PC-3 (cell line): ENCODE measurements around the gene TNS3. TPM values are rescaled to one million over a fixed set of nuclear protein-coding genes. Genes with fewer than 3 reads are reported as not detected.

Experiments
- ATAC-seq: fragments of 200-7000 bp; cut with Tn5 transposase; 2 replicates; pipeline ENCODE4 v1.9.1; 2020; ENCODE audit warnings: mild to moderate bottlenecking, moderate library complexity
- BruUV-seq: library from RNA; stranded (reverse); fragments of 400-500 nt; replicated peaks from 2 replicates; lab custom pipeline; 2021; lab: Mats Ljungman, UMichigan
- CTCF ChIA-PET: fragments of 300-600 bp; sonication (Branson Sonifier 250); formaldehyde crosslinking; loops from one replicate; lab custom pipeline; 2022; ENCODE audit warnings: antibody characterized with exemption; lab: Charles Lee
- POLR2A ChIA-PET: fragments of 300-600 bp; sonication (Branson Sonifier 250); formaldehyde crosslinking; loops from one replicate; lab custom pipeline; 2022; ENCODE audit warnings: antibody characterized with exemption; ENCODE audit not compliant: unreplicated experiment; lab: Charles Lee
- DNase-seq: peaks from one replicate; pipeline ENCODE4 v3.0.0-alpha.2; 2015
- H2AFZ ChIP-seq: fragments of 300-600 bp; sonication (generic); 2 replicates; pipeline ENCODE4 v1.6.0; 2016; ENCODE audit warnings: antibody characterized with exemption, low read length
- H3F3A ChIP-seq: fragments of 300-600 bp; sonication (generic); one replicate; pipeline ENCODE4 v1.6.0; 2017; ENCODE audit warnings: antibody characterized with exemption, low read length, control low read depth, mild to moderate bottlenecking; ENCODE audit not compliant: unreplicated experiment
- H3K27ac ChIP-seq: fragments of 300-600 bp; sonication (generic); 2 replicates; pipeline ENCODE4 v1.5.1; 2016; ENCODE audit warnings: mild to moderate bottlenecking, low read length
- H3K27me3 ChIP-seq: fragments of 300-600 bp; sonication (generic); 2 replicates; pipeline ENCODE4 v1.6.1; 2016; ENCODE audit warnings: low read length, mixed read lengths
- H3K36me3 ChIP-seq: fragments of 300-600 bp; sonication (generic); 2 replicates; pipeline ENCODE4 v1.6.1; 2016; ENCODE audit warnings: low read depth, mixed run types, low read length, mixed read lengths
- H3K4me1 ChIP-seq: fragments of 300-600 bp; sonication (generic); 2 replicates; pipeline ENCODE4 v1.5.1; 2016; ENCODE audit warnings: low read length; ENCODE audit not compliant: insufficient read depth
- H3K4me2 ChIP-seq: fragments of 300-600 bp; sonication (generic); 2 replicates; pipeline ENCODE4 v1.6.0; 2016; ENCODE audit warnings: low read length
- H3K4me3 ChIP-seq: fragments of 300-600 bp; sonication (generic); 2 replicates; pipeline ENCODE4 v1.5.1; 2016; ENCODE audit warnings: mild to moderate bottlenecking, low read length, mixed read lengths
- H3K79me2 ChIP-seq: fragments of 300-600 bp; sonication (generic); 2 replicates; pipeline ENCODE4 v1.6.1; 2017; ENCODE audit warnings: low read length, mixed read lengths
- H3K9ac ChIP-seq: fragments of 300-600 bp; sonication (generic); 2 replicates; pipeline ENCODE4 v1.6.0; 2016; ENCODE audit warnings: mild to moderate bottlenecking, low read length
- H3K9me2 ChIP-seq: fragments of 300-600 bp; sonication (generic); replicated peaks from 2 replicates; pipeline ENCODE4 v1.6.1; 2016; ENCODE audit warnings: mixed run types, low read length, mixed read lengths
- H3K9me3 ChIP-seq: fragments of 300-600 bp; sonication (generic); 2 replicates; pipeline ENCODE4 v1.6.1; 2016; ENCODE audit warnings: low read length, mixed read lengths
- H4K20me1 ChIP-seq: fragments of 300-600 bp; sonication (generic); 2 replicates; pipeline ENCODE4 v1.6.1; 2016; ENCODE audit warnings: low read length, mixed read lengths
- CTCF ChIP-seq: fragments of 300-600 bp; sonication (generic); conservative IDR thresholded peaks from 2 replicates; pipeline ENCODE4 v1.5.1; 2017; ENCODE audit warnings: antibody characterized with exemption, low read depth, mild to moderate bottlenecking, low read length
- EZH2 ChIP-seq: fragments of 300-600 bp; sonication (generic); IDR thresholded peaks from one replicate; pipeline ENCODE4 v1.6.1; 2017; ENCODE audit warnings: antibody characterized with exemption, mild to moderate bottlenecking, low read length; ENCODE audit not compliant: unreplicated experiment
- EZH2phosphoT487 ChIP-seq: fragments of 300-600 bp; sonication (generic); IDR thresholded peaks from 2 replicates; pipeline ENCODE4 v1.6.1; 2018; ENCODE audit warnings: mild to moderate bottlenecking, antibody characterized with exemption, low read length, borderline replicate concordance
- intact Hi-C: fragments of 100-400 bp; cut with micrococcal nuclease; formaldehyde crosslinking; loops from 2 replicates; pipeline ENCODE4 v1.9.0; 2023
- total RNA-seq: library from RNA; depleted of rRNA; stranded (reverse); fragments of >200 nt; gene quantifications from 2 replicates; pipeline ENCODE4 v1.2.3, GENCODE V29; 2014

Gene TNS3
- total RNA-seq, 1 experiment from 2014 or later: 72.3 TPM

GRCh38 chr7:47505312-47506007 is 76.5 kb downstream of the TNS3 start:
- Histone ChIP-seq H3K9ac (no peak overlapping the region), H2AFZ (no peak overlapping the region), H3F3A (no peaks in the 10 kb centered on the region), H3K4me2 (no peak overlapping the region), H3K4me1 (peaks cover 4% of the 10 kb centered on the region; the same call in 1 of the 2 replicates), H3K36me3 (peaks cover 13% of the 10 kb centered on the region), H3K4me3 (no peak overlapping the region), H3K27me3 (no peaks in the 10 kb centered on the region), H4K20me1 (0 out of 2 replicates have a peak, but pooled peaks cover under 1% of the 10 kb centered on the region), H3K27ac (no peak overlapping the region), H3K9me3 (no peaks in the 10 kb centered on the region), H3K9me2 (no peaks in the 10 kb centered on the region), H3K79me2 (peaks cover 45% of the 10 kb centered on the region)
- TF ChIP-seq CTCF (no peak), EZH2 (no peak), EZH2phosphoT487 (no peak)
- POLR2A ChIA-PET: no interaction called here
- CTCF ChIA-PET: no interaction called here
- BruUV-seq: no TSS peak
- ATAC-seq: no peak
- DNase-seq: no peak
- intact Hi-C loops: no loop called here

- Histone ChIP-seq H3F3A (no peaks in the 10 kb centered on the region), H3K27me3 (no peaks in the 10 kb centered on the region), H4K20me1 (0 out of 2 replicates have a peak, but pooled peaks cover 5% of the 10 kb centered on the region), H3K9me3 (no peaks in the 10 kb centered on the region), H3K36me3 (peaks cover 13% of the 10 kb centered on the region), H2AFZ (no peak overlapping the region), H3K4me2 (no peak overlapping the region), H3K4me1 (0 out of 2 replicates have a peak, but pooled peaks cover 4% of the 10 kb centered on the region), H3K27ac (no peak overlapping the region), H3K79me2 (peaks cover 43% of the 10 kb centered on the region), H3K4me3 (no peak overlapping the region), H3K9me2 (no peaks in the 10 kb centered on the region), H3K9ac (no peak overlapping the region)
- DNase-seq (no peak), ATAC-seq (no peak)
- TF ChIP-seq EZH2 (no peak), EZH2phosphoT487 (no peak), CTCF (no peak)
- ChIA-PET POLR2A (no interaction called here), CTCF (no interaction called here)
- BruUV-seq: no TSS peak
- intact Hi-C loops: no loop called here
Observed at GRCh38 chr7:47504551-47505311, 77.2 kb downstream of the TNS3 start.
